CD4-positive, alpha-beta T cell treated with Interferon gamma for 1 hour (primary cell): ENCODE results near the gene SPEM2.

Experiments
- DNase-seq: peaks from one replicate; pipeline ENCODE4 v3.0.0-alpha.2; 2020

SPEM2 gene

DNA sequence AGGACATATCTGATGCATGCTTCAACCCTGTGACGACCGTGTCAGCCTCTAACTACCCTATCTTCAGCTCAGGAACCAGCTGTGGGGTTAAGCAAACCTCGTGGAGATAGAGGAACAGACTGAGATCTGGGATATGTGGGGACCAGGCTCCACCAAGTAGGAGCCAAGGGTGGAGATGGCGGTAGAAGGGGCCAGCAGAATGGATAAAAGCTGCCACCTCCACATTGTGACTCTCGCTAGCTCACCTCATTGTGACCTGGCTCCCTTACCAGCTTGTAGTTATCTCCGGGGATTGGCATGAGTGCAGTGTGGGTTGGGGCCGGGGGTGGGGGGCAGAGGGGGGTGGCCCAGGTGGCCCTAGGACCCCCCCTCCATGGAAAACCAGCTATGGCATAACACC is at the start of gene SPEM2:
SPEM2 (plus strand) TSS at position 301 of the 400 bp plus-strand sequence; CDS start at position 374, 73 bp downstream.
- DNase-seq: no peak

DNA sequence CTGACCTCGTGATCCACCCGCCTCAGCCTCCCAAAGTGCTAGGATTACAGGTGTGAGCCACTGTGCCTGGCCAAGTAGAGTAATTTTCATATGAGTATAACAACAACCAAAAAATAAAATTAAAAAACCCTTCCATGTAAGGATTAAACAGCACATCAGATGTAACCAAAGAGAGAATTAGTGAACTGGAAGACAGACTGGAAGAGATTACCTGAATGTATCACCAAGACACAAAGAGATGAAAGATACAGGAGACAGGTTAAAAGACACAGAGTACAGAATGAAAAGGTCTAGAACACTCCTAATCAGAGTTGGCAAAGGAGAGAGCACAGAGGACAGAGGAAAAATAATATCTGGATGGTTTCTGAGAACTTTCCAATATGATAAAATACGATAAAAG is 46.3 kb upstream of the SPEM2 start:
- DNase-seq: no peak

DNA sequence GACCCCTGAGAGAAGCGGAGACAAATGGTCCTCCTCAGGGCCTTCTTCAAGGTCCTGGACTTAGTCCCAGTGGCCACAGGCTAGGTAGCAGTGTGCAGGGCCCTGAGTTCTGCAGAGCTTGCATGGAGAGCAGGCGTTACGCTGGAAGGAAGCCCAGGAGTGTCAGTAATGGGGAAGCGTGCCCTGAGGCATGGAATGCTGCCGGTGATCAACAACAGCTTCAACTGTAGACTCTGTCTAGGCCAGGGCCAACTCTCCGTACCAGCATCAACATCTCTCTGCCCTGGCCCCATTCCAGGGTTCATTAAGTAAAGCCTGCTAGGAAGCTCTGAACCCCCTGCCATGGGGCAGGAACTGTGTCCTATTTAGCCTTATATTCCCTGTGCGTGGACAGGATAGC is 45.1 kb upstream of the SPEM2 start:
- DNase-seq: no peak

DNA sequence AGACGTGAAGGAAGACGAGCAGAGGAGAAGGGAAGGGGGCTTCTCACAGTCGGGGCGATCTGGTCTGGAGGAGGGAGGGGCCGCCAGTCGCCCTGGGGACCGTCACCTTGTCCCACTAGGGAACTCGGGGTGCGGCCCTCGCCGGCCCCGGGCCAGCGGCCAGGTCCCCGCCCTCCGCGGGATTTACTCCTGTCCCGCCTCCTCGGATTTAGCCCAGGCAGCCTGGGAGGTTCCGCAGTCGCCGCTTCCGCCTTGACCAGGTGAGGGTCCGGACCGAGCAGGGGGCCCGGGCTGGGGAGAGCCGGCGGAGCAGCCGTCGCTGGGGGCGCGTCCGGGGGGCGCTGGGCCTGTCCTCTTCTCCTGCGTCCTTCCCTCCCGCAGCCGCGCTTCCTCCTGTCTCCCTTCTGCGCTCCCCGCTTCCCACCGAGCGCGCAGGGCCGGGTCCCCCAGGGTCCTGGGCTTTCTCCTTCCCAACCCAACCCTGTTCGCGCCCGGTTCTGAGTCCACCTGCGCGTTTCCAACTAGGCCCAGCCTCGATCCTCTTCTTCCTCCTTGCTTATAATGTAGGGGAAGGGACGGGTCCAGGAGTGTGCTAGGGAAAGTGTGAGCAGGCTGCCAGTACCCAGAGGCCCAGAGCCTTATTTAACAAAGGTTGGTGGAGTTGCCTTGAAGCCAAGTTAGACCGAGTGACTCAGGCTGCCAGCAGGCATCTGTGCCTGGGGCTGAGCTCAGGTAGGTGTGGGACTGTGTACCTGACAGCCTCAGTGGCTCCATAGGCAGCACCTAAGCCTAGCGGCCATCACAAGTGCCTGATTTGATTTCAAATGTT is 44.3 kb upstream of the SPEM2 start, which contains the start of gene TNK1:
TNK1 (plus strand) TSS at position 235 of the 829 bp plus-strand sequence. CDS start 1,838 bp downstream, outside the sequence.
- no peak for DNase-seq

DNA sequence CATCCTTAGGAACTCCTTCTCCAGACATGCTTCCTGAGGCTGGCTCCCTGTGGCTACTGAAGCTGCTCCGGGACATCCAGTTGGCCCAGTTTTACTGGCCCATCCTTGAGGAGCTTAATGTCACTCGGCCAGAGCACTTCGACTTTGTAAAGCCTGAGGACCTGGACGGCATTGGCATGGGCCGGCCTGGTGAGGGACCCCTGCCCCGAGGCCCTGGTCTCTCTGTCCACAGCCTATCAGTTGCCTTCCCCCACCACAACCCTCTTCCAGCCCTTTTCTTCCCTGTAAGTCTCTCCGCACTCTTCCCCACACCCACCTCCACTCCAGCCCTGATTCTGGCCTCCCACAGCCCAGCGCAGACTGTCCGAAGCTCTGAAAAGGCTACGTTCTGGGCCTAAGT is 42.5 kb upstream of the SPEM2 start:
- DNase-seq: no peak

DNA sequence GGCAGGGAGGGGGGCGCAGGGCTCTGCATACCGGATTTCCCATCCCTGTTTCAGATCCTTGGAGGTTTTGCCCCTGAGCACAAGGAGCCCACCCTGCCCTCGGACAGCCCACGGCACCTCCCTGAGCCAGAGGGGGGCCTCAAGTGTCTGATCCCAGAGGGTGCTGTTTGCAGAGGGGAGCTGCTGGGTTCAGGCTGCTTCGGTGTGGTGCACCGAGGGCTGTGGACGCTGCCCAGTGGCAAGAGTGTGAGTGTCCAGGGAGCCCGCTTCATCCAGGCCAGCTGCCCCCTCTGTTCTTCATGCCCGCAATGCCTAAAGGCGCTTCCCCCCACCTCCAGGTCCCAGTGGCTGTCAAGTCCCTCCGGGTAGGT is 42.1 kb upstream of the SPEM2 start:
- DNase-seq: no peak

DNA sequence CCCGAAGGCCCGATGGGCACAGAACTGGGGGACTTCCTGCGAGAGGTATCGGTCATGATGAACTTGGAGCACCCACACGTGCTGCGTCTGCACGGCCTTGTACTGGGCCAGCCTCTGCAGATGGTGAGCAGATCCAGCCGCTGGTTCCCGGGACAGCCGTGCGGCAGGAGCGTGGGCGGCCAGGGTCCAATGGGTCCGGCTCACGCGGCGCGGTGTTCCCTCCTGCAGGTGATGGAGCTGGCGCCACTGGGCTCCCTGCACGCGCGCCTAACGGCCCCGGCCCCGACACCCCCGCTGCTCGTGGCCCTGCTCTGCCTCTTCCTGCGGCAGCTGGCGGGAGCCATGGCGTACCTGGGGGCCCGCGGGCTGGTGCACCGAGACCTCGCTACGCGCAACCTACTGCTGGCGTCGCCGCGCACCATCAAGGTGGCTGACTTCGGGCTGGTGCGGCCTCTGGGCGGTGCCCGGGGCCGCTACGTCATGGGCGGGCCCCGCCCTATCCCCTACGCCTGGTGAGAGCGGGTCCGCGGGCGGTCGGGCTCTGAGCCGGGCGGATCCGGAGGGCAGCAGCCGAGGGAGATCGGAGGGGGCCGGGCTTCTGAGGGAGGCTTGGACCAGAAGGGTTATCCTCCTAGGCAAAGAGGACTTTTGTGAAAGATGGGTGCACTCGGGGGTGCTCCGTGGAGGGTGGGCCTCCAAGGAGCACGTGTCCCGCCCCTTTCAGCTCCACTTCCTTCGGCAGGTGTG is 41.5 kb upstream of the SPEM2 start:
- DNase-seq: peak; percentile 78

DNA sequence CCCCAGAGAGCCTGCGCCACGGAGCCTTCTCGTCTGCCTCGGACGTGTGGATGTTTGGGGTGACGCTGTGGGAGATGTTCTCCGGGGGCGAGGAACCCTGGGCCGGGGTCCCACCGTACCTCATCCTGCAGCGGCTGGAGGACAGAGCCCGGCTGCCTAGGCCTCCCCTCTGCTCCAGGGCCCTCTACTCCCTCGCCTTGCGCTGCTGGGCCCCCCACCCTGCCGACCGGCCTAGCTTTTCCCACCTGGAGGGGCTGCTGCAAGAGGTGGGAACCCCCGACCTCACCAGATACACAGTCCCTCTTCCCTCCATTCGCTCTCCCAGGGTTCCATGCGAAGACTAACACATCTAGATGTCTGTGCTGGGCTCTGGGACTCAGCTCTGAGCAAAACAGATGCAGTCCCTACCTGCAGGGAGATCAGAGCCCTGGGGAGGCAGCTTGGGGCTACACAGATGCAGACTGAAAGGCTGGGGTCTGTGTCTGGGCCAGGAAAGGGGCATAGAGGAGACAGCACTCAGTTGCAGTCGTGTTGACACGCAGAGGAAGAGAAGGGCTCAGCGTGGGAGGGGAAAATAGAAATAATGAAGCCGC is 40.8 kb upstream of the SPEM2 start:
- DNase-seq: no peak

DNA sequence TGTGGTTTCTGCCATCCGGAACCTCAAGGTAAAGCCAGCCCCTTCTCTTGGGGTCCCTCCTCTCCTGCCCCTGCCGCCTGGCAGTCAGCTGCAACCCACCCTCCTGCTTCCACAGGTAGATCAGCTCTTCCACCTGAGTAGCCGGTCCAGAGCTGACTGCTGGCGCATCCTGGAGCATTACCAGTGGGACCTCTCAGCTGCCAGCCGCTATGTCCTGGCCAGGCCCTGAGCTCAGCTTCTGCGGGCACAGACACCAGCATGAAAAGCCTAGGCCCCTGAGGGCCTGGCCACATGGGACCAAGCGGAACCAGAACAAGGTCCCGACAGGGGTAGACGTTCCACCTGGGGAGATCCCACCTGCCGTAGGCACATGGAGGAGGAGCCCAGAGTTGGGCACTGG is 36.6 kb upstream of the SPEM2 start:
- DNase-seq: no peak

DNA sequence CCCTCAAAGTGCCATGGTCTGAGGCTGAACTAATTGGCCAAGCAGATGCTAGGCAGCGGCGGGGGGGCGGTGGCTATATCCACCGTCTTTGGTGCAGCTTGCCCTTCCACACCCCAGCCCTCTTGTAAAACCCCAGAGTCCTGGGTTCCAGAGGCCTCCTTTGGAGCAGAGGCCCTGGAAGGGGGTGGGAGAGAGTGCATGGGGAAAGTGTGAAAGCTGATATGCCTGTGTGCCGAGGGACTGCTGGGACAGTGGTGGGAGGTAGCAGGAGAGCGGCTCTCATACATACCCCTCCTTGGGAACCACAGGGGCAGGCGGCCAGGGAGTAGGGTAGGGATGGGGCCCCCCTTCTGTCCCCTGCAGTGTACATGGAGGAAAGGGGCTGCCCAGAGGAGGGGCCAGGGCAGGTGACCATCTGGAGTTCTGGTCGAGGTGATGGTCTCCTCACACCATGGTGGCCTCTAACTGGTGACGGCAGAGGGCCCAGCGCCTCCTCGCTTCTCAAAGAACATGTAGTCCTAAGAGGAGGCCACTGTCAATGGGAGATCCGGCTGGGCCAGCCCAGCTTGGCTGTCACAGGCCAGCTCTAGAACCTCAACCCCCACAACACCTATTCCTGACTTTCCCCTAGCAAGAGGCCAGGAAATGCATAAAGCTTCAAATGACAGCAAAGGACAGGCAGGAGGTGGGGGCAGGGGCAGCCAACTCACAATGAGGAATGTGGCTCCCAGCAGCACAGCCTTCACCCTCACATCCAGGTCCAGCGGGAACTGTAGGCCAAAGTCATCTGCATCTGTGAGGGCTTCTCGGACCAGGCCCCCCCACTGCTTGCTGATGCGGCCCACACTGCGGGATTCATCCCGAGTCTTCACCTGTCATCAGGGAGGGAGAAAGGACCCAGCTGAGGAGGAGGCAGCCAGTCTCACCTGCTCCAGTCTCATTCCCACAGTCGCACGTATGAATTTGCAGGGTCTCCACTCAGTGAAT is 35.2 kb upstream of the SPEM2 start:
- no peak for DNase-seq

DNA sequence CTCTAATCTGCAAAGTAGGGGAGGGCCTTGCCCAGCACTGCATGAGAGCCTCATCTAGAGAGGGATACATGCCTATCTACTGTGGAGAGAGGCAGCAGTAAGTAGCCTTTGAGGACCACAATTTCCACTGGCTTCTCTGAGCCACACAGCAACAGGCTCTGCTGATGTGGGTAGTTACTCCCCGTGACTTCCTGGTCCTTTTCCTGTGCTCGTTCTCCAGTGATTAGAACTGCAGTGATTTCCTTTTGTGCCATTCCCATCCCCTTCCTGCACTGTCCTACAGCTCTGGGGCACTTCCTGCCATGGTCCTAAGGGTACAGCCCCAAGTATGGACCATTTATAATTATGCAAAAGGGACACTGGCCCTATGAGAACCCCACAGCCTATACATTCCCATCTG is 34.1 kb upstream of the SPEM2 start:
- DNase-seq: no peak

DNA sequence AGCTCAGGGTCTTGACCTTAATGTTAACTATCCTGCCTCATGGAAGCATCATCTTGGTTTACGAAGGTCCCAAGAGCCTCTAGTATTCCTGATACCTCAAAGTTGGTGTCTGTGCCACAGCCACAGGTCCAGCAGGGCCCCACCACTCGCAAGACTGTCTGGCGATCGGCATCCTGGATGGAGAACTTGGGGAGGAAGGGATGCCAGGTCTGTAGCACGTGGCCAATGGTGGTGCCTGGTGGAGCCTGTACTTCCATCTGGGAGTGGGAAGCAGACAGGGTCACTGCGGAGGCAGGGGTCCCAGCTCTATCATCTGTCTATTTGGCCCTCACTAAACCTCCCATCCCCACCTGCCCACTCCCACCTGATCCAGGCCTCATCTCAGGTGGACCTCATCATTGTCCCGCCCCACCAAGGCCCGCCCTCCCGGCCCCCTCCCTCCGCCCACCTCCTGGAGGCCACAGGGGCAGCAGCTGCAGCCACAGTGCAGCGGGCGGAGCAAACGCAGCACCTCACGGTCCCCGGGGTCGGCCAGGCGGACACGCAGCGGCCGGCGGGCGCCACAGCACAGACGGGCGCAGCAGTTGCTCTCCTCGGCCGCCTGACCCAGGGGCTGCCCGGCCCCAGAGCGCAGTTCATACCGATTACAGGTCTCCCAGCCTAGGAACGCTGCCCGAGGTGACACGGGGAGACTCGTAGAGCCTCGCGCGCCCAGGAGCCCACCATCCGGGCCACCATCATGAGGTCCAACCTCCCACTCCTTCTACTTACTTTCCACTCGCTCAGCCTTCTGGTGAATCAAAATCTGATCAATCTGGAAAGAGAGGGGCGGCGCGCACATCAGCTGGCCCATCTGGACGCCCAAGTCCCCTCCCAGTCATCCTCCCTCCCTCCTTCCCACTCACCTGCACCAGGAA is 32.5 kb upstream of the SPEM2 start:
- DNase-seq: no peak

DNA sequence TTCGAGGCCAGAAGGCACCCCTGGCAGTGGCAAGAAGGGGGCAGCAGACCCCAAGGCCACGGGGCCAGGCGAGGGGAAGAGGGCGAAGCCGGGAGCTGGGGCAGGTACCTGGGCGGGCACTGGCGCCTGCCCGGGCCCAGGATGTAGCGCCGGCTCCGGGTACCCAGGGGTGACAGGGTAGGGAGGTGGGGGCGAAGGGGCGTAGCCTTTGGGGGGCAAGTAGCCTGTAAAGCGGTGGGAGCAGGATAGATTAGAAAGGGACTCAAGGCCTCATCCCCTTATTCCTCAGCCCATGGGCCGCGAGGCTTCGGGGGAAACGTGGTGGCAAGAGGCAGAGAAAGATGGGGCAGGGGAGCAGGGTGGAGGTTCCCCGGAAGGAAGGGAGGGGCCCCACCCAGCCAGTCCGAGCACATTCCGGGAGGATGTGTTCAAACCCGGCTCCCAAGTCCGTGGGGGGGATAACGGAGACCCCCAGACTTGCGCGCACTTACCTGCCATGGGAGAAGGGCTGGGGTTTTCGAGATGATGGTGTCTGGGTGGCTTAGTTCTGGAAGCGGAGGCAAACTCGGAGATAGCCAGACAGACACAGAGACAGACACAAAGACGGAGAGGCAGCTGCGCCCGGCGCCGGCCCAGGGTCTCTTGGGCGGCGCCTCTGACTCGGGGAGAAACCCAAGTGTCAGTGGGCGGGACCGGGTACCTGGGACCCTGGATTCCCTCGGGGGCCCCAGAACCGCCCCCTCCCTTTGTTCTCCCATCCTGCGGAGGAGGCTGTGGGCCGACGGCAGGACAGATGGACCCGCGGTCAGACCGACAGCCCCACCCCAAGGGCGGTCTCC is 31.6 kb upstream of the SPEM2 start:
- peak; percentile 80 for DNase-seq

DNA sequence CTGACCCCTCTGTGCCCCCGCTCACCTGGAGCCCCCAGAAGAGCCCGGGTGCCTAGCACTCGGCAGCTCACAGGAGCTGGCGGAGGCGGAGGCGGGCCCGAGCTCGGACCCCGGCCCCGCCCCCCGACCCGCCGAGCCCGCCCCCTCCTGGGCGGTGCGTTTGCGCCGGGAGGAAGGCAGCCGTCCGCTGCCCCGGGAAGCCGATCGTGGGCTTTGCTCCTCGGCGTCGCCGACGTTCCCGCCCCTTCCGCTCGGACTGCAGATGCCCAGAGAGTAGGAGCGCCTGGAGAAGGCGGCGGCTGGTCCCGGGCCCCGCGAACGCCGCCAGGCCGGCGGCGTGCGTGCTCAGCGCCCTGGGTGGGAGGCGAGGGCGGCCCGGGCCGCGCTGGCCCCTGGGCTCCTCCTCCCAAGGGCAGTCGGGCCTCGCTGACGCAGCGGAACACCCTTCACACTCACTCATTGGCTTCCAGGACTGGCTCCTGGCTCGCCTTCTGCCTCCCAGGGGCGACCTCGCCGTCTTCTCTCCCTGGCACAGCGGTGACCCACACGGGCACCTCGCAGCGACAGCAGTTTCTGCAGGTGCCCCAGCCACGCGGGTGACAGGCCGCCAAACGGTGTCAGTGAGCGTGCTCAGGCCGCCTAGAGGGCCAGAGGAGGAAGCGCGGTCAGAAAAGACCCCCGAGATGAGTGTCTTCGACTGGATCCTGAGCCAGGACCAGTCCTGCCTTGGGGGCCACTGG is 30.8 kb upstream of the SPEM2 start, which contains the start of gene PLSCR3:
PLSCR3 (minus strand) TSS at position 74 of the 740 bp plus-strand sequence. CDS start 415 bp downstream, outside the sequence.
- peak; percentile 81 for DNase-seq

DNA sequence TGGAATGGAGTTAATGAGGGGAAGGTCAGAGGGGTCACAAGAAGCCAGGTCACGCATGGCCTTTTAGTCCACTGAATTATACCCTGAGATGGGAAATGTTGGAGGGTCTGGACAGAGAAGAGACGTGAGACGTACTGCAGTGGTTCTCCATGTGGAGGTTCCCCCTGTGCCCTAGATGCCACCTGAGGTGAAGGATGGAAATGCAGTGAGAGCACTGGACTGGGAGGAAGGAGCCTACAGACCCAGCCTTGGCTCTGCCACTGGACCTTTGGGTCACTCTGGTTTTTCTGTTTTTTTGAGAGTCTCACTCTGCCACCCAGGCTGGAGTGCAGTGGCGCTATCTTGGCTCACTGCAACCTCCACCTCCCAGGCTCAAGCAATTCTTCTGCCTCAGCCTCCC is 29.3 kb upstream of the SPEM2 start:
- no peak for DNase-seq

DNA sequence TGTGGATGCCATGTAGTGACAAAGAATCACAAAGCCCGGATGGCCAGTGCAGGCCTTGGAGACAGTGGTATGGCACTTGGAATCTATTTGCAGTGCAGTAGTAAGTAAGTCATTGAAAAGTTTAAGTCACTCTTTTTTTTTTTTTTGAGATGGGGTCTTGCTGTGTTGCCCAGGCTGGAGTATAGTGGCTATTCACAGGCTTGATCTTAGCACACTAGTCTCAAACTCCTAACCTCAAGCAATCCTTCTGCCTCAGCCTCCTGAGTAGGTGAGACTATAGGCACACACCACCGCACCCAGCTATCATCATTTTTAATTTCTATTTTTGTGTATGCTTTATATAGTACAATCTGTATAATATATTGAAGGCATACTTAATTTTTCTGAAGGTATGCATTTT is 26.8 kb upstream of the SPEM2 start:
- no peak for DNase-seq

DNA sequence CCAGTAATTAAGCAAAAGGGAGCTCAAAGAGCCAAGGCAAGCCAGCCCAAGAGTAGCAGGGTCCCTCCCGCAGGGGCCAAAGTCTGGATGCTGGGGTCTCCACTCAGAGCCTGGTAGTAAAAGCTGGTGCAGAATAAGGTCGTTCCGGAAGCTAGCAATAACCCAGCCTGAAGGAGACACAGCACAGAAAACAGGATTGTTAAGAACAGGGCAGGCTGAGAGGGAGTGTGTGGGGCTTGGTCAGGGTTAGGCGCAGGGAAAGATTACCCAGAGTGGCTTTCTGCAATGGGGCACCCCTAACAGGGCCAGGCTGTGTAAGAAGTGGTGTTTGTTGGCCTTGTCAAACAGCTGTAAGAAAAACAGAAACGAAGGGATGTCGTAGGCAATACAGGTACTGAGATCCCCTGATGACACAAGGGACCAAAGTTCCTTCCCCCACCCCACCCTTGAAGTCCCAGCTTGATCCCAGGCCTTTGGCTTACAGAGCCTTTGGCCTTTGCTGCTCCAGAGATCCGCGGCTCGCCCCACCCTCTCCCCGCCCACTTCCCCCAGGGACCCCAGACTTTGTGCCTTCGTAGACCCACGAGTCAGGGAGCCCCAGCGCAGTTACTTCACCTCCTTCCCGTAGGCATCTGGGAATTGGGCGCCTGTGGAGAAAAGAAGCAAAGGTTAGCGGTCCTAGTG is 22.2 kb upstream of the SPEM2 start:
- DNase-seq: peak; percentile 4

DNA sequence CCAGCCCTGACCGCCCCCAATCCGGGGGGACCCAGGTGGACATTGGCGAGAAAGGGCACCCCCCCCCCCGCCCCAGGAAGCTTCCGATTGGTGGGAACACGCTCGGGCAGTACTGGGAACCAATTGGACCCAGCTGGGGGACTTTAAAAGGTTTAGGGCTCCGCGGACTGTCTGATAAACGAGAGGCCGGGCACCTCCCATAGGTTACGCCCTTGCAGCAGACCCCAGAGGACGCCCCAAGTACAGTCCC is 21.8 kb upstream of the SPEM2 start:
- no peak for DNase-seq
